Left ventricle myocardium inferior (tissue), 1 donor: ENCODE data around the gene VPS39. TPM values are rescaled to one million over a fixed set of nuclear protein-coding genes. Genes with fewer than 3 reads are reported as not detected.
A peak's percentile ranks its signal among the peaks of the same experiment; 100 is the strongest.

ENCODE experiments used
- DNase-seq: peaks from one replicate; pipeline ENCODE4 v3.0.0-alpha.2; 2020
- H3K27ac ChIP-seq: fragments of 200-600 bp; replicated peaks from 2 replicates; pipeline ENCODE4 v1.8.0; 2021
- H3K27me3 ChIP-seq: fragments of 200-600 bp; 2 replicates; pipeline ENCODE4 v1.8.0; 2021; ENCODE audit warnings: low read depth
- H3K36me3 ChIP-seq: fragments of 200-600 bp; 2 replicates; pipeline ENCODE4 v1.8.0; 2021
- H3K4me1 ChIP-seq: fragments of 200-600 bp; 2 replicates; pipeline ENCODE4 v1.8.0; 2021
- H3K4me3 ChIP-seq: fragments of 200-600 bp; 2 replicates; pipeline ENCODE4 v1.8.0; 2021; ENCODE audit warnings: mild to moderate bottlenecking, moderate library complexity
- H3K9me3 ChIP-seq: fragments of 200-600 bp; replicated peaks from 2 replicates; pipeline ENCODE4 v1.8.0; 2021
- intact Hi-C: fragments of 100-400 bp; cut with micrococcal nuclease; formaldehyde crosslinking; loops from one replicate; pipeline ENCODE4 v1.11.0; 2022
- microRNA-seq: library from miRNA; unstranded; fragments of <30 nt; microRNA quantifications from one replicate; pipeline ENCODE4 v1.2.0, GENCODE V29; 2020
- total RNA-seq: library from RNA; stranded (reverse); fragmentation: NEBNext Ultra II Directional; extraction: Animal tissue kit (Norgen Biotek cat#: 25700); gene quantifications from one replicate; pipeline ENCODE4 v1.2.1, GENCODE V29; 2021
- TF ChIP-seq, protein P1 (sequence below): fragments of 200-600 bp; IDR thresholded peaks from 2 replicates; pipeline ENCODE4 v1.8.0; 2021; ENCODE audit warnings: antibody characterized with exemption, mild to moderate bottlenecking, borderline replicate concordance
- donor health status: DM: no; HTN: yes; CAD: no; lungs with severe emphysema.

VPS39 gene
- total RNA-seq, 1 donor from 2014 or later = 49.2 TPM

DNA sequence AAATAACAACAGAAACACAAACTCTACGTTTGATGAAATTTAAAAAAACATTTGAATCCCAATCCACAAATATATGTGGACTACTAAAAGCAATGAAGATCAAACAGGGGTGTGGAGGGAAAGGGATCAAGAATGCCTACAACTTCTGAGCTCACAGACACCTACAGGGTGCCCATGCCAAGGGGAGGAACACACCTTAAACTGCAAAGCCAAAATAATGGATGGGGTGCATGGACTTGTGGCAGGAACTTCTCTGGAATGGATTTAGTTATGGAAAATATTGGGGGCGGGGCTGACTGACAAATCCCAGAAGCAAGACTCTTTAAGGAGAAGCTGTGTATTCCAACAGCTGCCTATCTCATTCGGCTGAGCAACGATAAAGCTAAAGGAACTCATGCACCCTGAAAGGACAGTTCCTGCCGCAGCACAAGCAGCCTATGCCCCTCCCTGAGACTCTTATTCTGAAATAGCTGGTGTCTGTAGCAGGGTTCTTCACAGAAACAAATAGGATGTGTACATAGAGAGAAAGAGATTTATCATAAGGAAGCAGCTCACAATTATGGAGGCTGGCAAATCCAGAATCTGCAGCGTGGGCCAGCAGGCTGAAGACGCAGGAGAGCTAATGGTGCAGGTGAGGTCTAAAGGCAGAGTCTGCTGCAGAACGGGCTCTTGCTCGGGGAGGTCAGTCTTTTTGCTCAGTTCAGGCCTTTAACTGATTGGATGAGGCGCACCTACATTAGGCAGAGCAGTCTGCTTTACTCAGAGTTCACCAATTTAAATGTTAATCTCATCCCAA lies 89.3 kb downstream of the VPS39 start:
- no peaks in the 10 kb centered on the region for H3K27me3 ChIP-seq
- TF ChIP-seq, protein P1, sequence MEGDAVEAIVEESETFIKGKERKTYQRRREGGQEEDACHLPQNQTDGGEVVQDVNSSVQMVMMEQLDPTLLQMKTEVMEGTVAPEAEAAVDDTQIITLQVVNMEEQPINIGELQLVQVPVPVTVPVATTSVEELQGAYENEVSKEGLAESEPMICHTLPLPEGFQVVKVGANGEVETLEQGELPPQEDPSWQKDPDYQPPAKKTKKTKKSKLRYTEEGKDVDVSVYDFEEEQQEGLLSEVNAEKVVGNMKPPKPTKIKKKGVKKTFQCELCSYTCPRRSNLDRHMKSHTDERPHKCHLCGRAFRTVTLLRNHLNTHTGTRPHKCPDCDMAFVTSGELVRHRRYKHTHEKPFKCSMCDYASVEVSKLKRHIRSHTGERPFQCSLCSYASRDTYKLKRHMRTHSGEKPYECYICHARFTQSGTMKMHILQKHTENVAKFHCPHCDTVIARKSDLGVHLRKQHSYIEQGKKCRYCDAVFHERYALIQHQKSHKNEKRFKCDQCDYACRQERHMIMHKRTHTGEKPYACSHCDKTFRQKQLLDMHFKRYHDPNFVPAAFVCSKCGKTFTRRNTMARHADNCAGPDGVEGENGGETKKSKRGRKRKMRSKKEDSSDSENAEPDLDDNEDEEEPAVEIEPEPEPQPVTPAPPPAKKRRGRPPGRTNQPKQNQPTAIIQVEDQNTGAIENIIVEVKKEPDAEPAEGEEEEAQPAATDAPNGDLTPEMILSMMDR = no peak
- H3K4me3 ChIP-seq = peak overlapping the region; percentile 35
- no peaks in the 10 kb centered on the region for H3K36me3 ChIP-seq
- intact Hi-C loops = no loop called here
- no peak overlapping the region for H3K27ac ChIP-seq
- no peak for DNase-seq
- peaks cover 8% of the 10 kb centered on the region for H3K4me1 ChIP-seq
- peaks cover 4% of the 10 kb centered on the region for H3K9me3 ChIP-seq

GRCh38 chr15:42111924-42112323 lies 96.2 kb downstream of the VPS39 start:
- no peak for DNase-seq
- no peaks in the 10 kb centered on the region for H3K36me3 ChIP-seq
- TF ChIP-seq, protein P1 = no peak
- peaks cover 5% of the 10 kb centered on the region for H3K27me3 ChIP-seq
- H3K27ac ChIP-seq = no peak overlapping the region
- intact Hi-C loops = no loop called here
- peaks cover 4% of the 10 kb centered on the region for H3K4me1 ChIP-seq
- no peak overlapping the region for H3K4me3 ChIP-seq
- H3K9me3 ChIP-seq = peaks cover 11% of the 10 kb centered on the region

GRCh38 chr15:42110367-42110766 lies 97.7 kb downstream of the VPS39 start:
- Histone ChIP-seq H3K27ac (no peak overlapping the region), H3K36me3 (no peaks in the 10 kb centered on the region), H3K4me3 (no peak overlapping the region), H3K9me3 (peaks cover 6% of the 10 kb centered on the region), H3K4me1 (peaks cover 4% of the 10 kb centered on the region), H3K27me3 (peaks cover 9% of the 10 kb centered on the region)
- TF ChIP-seq, protein P1 = no peak
- intact Hi-C loops = no loop called here
- DNase-seq = no peak

- Histone ChIP-seq H3K27me3 (peaks cover 9% of the 10 kb centered on the region), H3K36me3 (no peaks in the 10 kb centered on the region), H3K4me1 (peaks cover 4% of the 10 kb centered on the region), H3K4me3 (no peak overlapping the region), H3K27ac (no peak overlapping the region), H3K9me3 (peaks cover 6% of the 10 kb centered on the region)
- TF ChIP-seq, protein P1 = no peak
- no peak for DNase-seq
- intact Hi-C loops = no loop called here
Measured at GRCh38 chr15:42108806-42109205, 99.3 kb downstream of the VPS39 start.

Small RNAs within 50 kb of the gene (microRNA-seq; reads per million reads assigned to microRNA genes)
- gene MIR627 = 34.3 reads per million, percentile 44 among the genes with 10 or more reads in this experiment

Other genes with a start within 250 kb of the VPS39 start
- gene EHD4, start 235.7 kb downstream of the VPS39 start, total RNA-seq = 46.4 TPM
- gene PLA2G4E, start 187.3 kb downstream of the VPS39 start, total RNA-seq = not detected
- not detected for gene PLA2G4D, start 113.7 kb downstream of the VPS39 start, total RNA-seq
- 2.1 TPM for gene PLA2G4F, start 51.7 kb downstream of the VPS39 start, total RNA-seq
- 14.5 TPM for gene GANC, start 64.9 kb upstream of the VPS39 start, total RNA-seq
- 16.4 TPM for gene TMEM87A, start 65.1 kb upstream of the VPS39 start, total RNA-seq
- 6.0 TPM for gene CAPN3, start 151.2 kb upstream of the VPS39 start, total RNA-seq